ENCODE data around the gene PNMA8A. TPM values are rescaled to one million over a fixed set of nuclear protein-coding genes. Genes with fewer than 3 reads are reported as not detected.

The PNMA8A gene
- total and polyA plus RNA-seq, 4 donors = 0.37 to 13.1 (median 5.4) TPM

GRCh38 chr19:46475986-46476385 lies 4.6 kb upstream of the PNMA8A start:
- no peak for ATAC-seq (ENCODE audit: insufficient read depth, low FRiP score)
- peaks cover 0 to 47% (median 15%) of the 10 kb centered on the region in 5 donors for H3K4me1 ChIP-seq (ENCODE audit: control insufficient read depth in 5 of 5, insufficient read depth in 5 of 5, low read length in 5 of 5)

GRCh38 chr19:46474211-46474610 lies 2.8 kb upstream of the PNMA8A start:
- Histone ChIP-seq H3K27me3 (ENCODE audit: control insufficient read depth in 3 of 3, insufficient read depth in 3 of 3, low read length in 2 of 3) (peaks cover 0 to 2% (median 0%) of the 10 kb centered on the region in 3 donors), H3K9ac (ENCODE audit: insufficient read depth in 1 of 2, low read length in 2 of 2) (no peak overlapping the region), H3K27ac (ENCODE audit: low read depth in 1 of 2, low read length in 1 of 2) (no peak overlapping the region), H3K4me3 (no peak overlapping the region), H3K4me1 (ENCODE audit: control insufficient read depth in 5 of 5, insufficient read depth in 5 of 5, low read length in 5 of 5) (peaks cover 0 to 43% (median 12%) of the 10 kb centered on the region in 5 donors), H3K9me3 (ENCODE audit: control insufficient read depth in 4 of 4, insufficient read depth in 3 of 4, low read length in 3 of 4) (peaks cover 0 to 2% (median 0%) of the 10 kb centered on the region in 4 donors), H3K36me3 (ENCODE audit: control insufficient read depth in 4 of 4, insufficient read depth in 4 of 4, low read length in 4 of 4) (no peaks in the 10 kb centered on the region)
- TF ChIP-seq, protein P1, sequence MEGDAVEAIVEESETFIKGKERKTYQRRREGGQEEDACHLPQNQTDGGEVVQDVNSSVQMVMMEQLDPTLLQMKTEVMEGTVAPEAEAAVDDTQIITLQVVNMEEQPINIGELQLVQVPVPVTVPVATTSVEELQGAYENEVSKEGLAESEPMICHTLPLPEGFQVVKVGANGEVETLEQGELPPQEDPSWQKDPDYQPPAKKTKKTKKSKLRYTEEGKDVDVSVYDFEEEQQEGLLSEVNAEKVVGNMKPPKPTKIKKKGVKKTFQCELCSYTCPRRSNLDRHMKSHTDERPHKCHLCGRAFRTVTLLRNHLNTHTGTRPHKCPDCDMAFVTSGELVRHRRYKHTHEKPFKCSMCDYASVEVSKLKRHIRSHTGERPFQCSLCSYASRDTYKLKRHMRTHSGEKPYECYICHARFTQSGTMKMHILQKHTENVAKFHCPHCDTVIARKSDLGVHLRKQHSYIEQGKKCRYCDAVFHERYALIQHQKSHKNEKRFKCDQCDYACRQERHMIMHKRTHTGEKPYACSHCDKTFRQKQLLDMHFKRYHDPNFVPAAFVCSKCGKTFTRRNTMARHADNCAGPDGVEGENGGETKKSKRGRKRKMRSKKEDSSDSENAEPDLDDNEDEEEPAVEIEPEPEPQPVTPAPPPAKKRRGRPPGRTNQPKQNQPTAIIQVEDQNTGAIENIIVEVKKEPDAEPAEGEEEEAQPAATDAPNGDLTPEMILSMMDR (IDR thresholded peaks at IDR 0.05; ENCODE audit: control extremely low read depth, extremely low read depth) = no peak
- DNase-seq (no peak), ATAC-seq (ENCODE audit: insufficient read depth, low FRiP score) (no peak)
- 77 to 90% methylated on average over 8 of the region's 8 CpGs for WGBS, 2 donors

More at GRCh38 chr19:46475986-46476385, 4.6 kb upstream of the PNMA8A start:
- Histone ChIP-seq H3K9me3 (ENCODE audit: control insufficient read depth in 4 of 4, insufficient read depth in 3 of 4, low read length in 3 of 4) (peaks cover 0 to 2% (median 0%) of the 10 kb centered on the region in 4 donors), H3K4me3 (no peak overlapping the region), H3K36me3 (ENCODE audit: control insufficient read depth in 4 of 4, insufficient read depth in 4 of 4, low read length in 4 of 4) (no peaks in the 10 kb centered on the region), H3K9ac (ENCODE audit: insufficient read depth in 1 of 2, low read length in 2 of 2) (no peak overlapping the region), H3K27me3 (ENCODE audit: control insufficient read depth in 3 of 3, insufficient read depth in 3 of 3, low read length in 2 of 3) (peaks cover 0 to 2% (median 0%) of the 10 kb centered on the region in 3 donors), H3K27ac (ENCODE audit: low read depth in 1 of 2, low read length in 1 of 2) (no peak overlapping the region)
- DNase-seq = no peak
- TF ChIP-seq, protein P1 (IDR thresholded peaks at IDR 0.05; ENCODE audit: control extremely low read depth, extremely low read depth) = no peak
- 72 to 77% methylated on average over 2 of the region's 2 CpGs for WGBS, 2 donors

- H3K4me3 ChIP-seq = no peak overlapping the region
- H3K27me3 ChIP-seq (ENCODE audit: control insufficient read depth in 3 of 3, insufficient read depth in 3 of 3, low read length in 2 of 3) = peaks cover 0 to 2% (median 0%) of the 10 kb centered on the region in 3 donors
- no peaks in the 10 kb centered on the region for H3K36me3 ChIP-seq (ENCODE audit: control insufficient read depth in 4 of 4, insufficient read depth in 4 of 4, low read length in 4 of 4)
- no peak overlapping the region for H3K27ac ChIP-seq (ENCODE audit: low read depth in 1 of 2, low read length in 1 of 2)
- H3K4me1 ChIP-seq (ENCODE audit: control insufficient read depth in 5 of 5, insufficient read depth in 5 of 5, low read length in 5 of 5) = peaks cover 0 to 40% (median 12%) of the 10 kb centered on the region in 5 donors
- 85 to 86% methylated on average over 4 of the region's 4 CpGs for WGBS, 2 donors
- no peak overlapping the region for H3K9ac ChIP-seq (ENCODE audit: insufficient read depth in 1 of 2, low read length in 2 of 2)
- DNase-seq = no peak
- H3K9me3 ChIP-seq (ENCODE audit: control insufficient read depth in 4 of 4, insufficient read depth in 3 of 4, low read length in 3 of 4) = no peaks in the 10 kb centered on the region
- TF ChIP-seq, protein P1 (IDR thresholded peaks at IDR 0.05; ENCODE audit: control extremely low read depth, extremely low read depth) = no peak
- no peak for ATAC-seq (ENCODE audit: insufficient read depth, low FRiP score)
These were observed 1.2 kb upstream of the PNMA8A start for GRCh38 chr19:46472592-46472991.

All from lung (tissue), 12 donors.